Activated naive CD4-positive, alpha-beta T cell treated with anti-CD3 and anti-CD28 coated beads, Interleukin-2, amount 50 U/mL, for 16 hours (primary cell): ENCODE results near the gene COL6A6.
"Not testable (repeated sequence)": the region's sequence is repeated elsewhere in the genome, so short reads cannot be mapped to it uniquely, and the experiment has no call there.

ENCODE experiments used
- DNase-seq: peaks from one replicate; pipeline ENCODE4 v3.0.0-alpha.2; 2020

The COL6A6 gene

DNA sequence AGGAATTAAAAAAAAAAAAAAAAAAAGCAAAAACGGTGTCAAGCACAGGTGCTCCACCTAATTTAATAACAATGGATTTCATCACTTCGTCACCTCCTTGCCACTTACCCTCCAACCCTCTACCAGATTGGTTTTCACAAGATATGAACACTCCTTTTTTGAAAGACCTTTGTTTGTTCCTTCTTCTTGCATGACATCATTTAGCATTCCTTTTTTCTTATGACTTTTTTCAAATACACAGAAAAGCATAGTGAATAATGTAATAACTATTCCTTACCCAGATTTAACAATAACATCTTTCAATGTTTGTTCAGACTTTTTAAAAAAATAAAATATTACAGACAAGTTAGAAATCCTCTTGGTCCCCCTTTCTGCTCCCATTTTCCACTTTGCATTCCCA is 16.3 kb downstream of the COL6A6 start:
- no peak for DNase-seq

DNA sequence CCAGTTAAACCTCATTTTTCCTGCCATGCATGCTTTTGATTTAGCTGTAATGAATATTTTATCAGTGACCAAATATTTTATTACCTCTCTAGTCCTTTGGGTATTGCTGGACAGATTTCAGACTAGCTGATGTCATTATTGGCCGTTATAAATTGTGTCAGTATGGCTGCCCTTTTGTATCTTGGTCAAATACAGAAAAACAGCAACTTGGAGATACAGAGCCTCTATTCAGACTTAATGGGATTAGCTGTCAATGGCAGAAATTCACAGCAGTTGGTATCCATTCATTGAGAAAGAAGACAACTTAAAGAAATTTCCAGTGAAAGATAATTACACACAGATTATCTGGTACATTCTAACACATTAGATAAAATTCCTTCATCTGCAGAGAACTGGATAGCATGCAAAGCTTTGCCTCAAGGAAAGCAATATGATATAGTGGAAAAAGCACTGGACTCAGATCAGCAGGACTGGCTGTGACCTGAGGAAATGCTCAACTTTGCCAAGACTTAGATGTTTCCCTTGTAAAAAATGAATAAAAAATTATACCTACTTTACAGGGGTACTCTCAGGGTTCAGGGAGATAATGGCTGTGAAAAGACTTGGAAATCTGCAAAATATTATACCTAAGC is 20.8 kb downstream of the COL6A6 start:
- DNase-seq = no peak

- peak; percentile 25 for DNase-seq
Observed at GRCh38 chr3:130539005-130539404, 22.0 kb downstream of the COL6A6 start.

- DNase-seq = no peak
Observed at GRCh38 chr3:130543322-130543721, 26.3 kb downstream of the COL6A6 start.

DNA sequence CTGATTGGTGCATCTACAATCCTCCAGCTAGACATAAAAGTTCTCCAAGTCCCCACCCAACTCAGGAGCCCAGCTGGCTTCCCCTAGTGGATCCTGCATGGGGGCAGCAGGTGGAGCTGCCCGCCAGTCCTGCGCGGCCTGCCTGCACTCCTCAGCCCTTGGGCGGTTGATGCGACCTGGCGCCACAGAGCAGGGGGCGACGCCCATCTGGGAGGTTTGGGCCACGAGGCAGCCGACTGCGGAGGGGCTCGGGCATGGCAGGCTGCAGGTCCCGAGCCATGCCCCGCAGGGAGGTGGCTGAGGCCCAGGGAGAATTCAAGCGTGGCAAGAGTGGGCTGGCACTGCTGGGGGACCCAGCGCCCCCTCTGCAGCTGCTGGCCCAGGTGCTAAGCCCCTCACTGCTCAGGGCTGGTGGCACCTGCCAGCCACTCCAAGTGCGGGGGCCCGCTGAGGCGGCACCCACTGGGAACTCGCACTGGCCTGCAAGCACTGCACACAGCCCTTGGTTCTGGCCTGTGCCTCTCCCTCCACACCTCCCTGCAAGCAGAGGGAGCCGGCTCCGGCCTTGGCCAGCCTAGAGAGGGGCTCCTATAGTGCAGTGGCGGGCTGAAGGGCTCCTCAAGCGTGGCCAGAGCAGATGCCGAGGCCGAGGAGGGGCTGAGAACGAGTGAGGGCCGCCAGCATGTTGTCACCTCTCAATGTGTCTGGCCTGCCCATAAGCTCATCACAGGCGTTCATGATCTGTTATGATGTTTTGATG is 30.1 kb downstream of the COL6A6 start:
- DNase-seq = no peak

GRCh38 chr3:130547680-130548065 is 30.7 kb downstream of the COL6A6 start:
- not testable (repeated sequence) for DNase-seq

DNA sequence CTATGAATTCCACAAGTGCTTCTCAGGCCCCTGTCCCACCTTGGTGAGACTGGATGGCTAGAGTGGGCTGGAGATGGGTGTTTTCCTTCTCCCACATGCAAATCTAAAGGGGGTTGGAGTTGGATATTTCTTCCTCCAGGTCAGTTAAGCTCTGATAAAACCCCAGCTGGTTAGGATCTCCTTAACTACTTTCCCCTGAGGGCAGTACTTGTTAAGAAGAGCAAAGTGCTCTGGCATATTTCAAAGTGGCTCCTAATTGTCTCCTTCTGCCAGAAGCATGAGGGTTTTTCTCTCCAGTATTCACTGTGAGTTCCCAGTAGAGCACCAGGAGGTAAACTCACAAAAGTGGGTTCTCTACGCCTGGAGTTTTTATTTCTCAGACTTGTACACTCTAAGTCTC is 31.4 kb downstream of the COL6A6 start:
- DNase-seq = no peak

GRCh38 chr3:130557336-130558035 is 40.5 kb downstream of the COL6A6 start:
- no peak for DNase-seq

GRCh38 chr3:130558366-130558765 is 41.4 kb downstream of the COL6A6 start:
- DNase-seq = no peak

GRCh38 chr3:130565224-130565623 is 48.2 kb downstream of the COL6A6 start:
- no peak for DNase-seq
